CD4-positive, alpha-beta T cell treated with Interleukin-21 for 1 hour (primary cell): ENCODE data around the gene TCAIM.

Experiments used
- DNase-seq: peaks from one replicate; pipeline ENCODE4 v3.0.0-alpha.2; 2020

The TCAIM gene, protein sequence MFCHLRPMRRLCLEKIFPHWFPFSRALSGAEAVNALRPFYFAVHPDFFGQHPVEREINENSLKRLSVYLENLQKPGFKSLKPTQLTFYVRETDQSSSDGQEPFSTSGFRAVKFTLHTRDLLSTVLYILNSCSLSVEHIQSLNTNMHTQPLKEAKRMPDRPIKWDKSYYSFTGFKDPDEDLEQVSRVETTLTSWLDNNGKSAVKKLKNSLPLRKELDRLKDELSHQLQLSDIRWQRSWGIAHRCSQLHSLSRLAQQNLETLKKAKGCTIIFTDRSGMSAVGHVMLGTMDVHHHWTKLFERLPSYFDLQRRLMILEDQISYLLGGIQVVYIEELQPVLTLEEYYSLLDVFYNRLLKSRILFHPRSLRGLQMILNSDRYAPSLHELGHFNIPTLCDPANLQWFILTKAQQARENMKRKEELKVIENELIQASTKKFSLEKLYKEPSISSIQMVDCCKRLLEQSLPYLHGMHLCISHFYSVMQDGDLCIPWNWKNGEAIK

DNA sequence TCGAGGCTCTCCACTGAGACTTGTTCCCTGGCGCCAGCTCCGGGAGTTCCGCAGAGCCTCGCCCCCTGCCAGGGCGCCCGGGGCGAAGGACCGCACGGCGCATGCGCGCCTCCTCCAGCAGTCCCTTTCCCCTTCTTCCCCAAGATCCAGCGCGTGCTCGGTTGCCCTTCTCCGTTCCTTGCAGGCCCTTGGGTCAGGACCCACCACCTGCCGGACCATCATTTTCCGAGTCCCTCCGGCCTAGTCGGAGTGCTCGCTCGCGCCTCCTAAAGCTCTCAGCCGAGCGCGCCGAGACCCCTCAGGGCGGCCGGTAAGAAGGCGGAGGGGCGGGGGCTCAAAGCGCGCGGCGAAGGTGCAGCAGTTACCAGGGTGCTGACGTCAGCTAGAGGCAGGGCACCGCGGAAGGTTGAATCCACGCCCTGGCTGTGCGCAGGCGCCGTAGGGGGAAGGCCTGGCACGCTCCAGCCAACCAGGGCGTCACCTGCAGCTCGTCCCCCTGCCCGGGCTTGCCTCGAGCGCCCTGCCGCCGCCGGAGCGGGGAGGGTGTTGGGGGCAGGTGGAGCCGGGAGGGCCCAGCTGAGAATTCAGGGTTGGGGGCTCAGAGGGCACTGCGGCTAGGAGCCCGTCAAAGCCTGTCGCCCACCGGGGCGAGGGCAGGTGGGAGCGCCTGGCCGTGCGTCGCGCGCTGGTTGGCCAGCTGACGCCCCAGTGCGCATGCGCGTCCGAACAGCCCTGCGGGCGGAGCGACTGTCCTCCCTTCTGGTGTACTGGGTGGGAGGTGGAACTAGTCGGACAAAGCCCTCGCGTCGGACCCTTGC lies at the start of gene TCAIM:
TSS of gene TCAIM (plus strand) at position 757 of the 818 bp plus-strand sequence. CDS start 16,017 bp downstream, outside the sequence.
- peak; percentile 99 for DNase-seq

DNA sequence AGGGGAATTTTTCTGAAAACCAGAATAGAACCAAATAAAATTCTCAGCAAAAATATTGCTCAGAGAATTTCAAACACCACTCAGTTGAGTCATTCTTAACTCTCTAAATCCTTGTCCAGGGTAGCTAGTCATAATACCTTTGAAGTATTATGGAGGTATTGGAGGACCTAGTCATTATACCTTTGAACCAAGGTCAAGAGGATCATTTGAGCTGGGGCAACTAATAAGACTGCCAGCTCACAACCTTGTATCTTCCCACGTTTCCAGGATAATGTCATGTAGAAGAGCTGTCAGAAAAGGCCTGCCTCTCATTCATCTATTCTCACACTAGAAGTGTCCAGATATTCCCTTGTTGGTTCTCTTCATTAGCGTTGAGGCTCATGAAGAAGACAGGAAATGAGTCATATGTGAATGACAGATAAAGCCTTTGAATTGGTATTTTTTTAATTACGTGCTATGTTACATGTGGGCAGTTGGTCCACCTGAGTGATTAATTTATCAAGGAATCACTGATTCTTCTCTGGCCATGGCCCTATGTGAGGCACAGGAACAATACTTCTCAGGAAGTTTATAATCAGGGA lies 48.6 kb upstream of the TCAIM start:
- no peak for DNase-seq

GRCh38 chr3:44292276-44292675 lies 46.3 kb upstream of the TCAIM start:
- DNase-seq, result no peak

DNA sequence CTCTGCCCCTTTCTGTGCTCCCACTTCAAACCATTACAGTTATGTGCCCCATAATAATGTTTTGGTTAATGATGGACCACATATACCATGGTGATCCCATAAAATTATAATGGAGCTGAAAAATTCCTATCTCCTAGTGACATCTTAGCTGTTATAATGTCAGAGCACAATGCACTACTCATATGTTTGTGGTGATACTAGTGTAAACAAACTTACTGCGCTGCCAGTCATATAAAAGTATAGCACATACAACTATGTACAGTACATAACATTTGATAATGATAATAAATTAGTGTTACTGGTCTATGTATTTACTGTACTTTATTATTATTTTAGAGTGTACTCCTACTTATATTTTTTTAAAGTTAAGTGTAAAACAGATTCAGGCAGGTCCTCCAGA lies 45.6 kb upstream of the TCAIM start:
- DNase-seq, result no peak

DNA sequence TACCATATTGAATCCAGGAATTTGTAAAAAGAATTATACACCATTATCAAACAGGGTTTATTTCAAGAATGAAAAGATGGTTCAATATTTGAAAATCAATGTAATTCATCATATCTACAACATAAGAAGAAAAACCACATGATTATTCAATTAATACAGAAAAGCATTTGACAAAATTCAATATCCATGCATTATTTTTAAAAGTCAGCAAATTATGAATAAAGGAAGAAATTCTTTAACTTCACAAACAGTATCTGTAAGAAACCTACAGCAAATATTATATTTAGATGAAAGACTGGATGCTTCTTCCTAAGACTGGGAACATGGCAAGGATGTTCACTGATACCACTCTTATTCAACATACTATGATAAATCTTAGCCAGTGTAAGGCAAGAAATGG lies 41.3 kb upstream of the TCAIM start:
- DNase-seq, result no peak

DNA sequence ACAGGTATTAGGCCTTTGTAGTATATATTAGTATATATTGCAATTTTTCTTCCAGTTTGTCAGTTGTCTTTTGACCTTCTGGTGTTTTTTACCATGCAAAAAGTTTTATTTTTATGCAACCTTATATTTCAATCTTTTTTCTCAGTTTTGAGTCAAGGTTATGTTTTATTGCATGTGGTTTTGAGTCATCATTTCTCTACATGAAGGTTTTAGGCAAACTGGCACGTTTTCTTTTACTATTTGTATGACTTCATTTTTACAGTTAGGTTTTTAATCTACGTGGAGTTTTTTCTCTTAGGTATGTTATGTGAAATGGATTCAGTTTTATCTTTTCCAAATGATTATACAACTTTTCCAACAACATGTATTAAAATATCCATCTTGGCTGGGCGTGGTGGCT lies 36.8 kb upstream of the TCAIM start:
- DNase-seq, result no peak

DNA sequence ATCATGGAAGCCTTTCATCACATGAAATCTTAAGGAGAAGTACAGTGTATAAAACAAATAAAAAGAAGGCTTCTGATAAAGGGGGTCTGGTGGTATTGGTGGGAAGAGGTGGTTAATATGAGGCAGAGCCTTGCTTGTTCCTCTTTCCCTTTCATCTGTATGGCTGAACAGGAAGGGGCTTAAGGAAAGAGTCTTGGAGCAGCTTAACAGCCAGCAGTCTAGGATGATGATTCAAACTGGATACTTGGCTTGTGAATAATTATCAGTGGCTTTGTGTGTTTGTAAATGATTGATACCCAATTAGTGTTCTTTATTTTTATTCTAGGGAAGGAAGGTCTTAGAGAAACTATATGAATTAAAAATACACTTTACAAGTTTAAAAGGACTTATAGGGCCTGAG lies 29.1 kb upstream of the TCAIM start:
- DNase-seq, result no peak

DNA sequence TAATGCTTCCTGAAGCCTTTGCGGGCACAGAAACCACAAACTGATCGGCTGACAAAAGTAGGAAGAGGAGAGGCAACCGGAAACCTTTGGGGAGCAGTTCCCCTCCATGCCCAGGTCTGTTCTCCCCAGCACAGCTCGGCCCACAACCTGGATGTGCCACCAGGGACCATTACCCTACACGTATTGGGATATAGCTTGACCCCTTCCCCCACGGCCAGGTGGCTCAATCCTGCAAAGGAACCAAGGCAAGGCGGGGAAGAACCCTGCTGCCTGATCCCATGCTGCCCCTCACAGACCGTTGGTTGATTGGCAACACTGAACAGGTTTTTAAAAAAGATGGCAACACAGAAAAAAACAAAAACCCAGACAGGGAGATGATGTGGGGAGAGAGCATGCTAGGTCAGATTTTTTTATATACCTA lies 19.7 kb upstream of the TCAIM start:
- DNase-seq, result no peak

- no peak for DNase-seq
These were observed 17.2 kb upstream of the TCAIM start for GRCh38 chr3:44321335-44321734.

DNA sequence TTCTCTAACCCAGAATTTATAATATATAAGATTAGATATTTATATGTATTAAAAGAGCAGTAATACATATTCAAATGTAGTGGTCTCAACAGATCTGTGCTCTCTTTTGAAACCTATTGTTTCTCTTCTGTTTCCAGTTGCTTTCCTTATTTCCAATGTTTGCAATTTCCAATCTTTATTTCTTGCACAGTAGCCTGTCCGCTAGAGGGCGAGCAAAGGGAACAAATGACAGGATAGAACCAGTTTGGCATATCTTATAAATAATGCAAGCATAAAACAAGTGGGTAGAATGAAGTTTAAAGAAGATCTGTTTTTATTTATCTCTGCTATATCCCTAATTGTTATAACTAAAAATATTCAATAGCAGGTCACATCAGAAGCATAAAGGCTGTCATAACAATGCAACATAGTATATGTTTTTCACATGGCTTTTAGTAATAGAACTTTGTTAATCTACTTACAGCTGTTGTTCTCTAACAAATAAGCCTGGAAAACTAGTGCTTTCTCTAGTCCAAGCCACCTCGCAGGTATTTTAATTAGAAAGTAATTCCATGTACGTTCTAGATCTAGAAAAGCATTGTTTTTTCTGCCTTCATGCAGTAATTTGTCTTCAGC lies 15.1 kb upstream of the TCAIM start:
- DNase-seq, result peak; percentile 59

GRCh38 chr3:44324584-44324983 lies 14.0 kb upstream of the TCAIM start:
- no peak for DNase-seq

GRCh38 chr3:44326019-44326418 lies 12.5 kb upstream of the TCAIM start:
- no peak for DNase-seq

- no peak for DNase-seq
These were observed 12.1 kb upstream of the TCAIM start for GRCh38 chr3:44326515-44326914.

DNA sequence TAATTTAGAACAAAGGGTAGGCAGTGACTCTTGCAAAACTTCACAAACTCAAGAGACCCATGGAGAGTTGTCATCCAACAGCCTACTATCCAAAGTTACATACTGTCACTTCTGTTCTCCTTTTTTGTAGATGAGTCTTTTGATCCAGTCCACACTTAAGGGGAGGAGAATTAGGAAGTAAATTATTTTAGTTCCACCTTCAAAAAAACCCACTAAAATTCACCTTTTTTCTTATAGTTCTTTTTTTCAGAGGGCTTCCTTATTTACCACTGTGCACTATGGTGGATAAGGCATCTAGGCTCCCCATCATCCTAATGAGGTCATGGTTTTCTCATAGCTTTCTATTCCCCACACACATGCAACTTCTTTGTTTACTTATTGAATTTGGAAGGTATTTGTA lies 8.6 kb upstream of the TCAIM start:
- no peak for DNase-seq

- no peak for DNase-seq
These were observed 8.1 kb upstream of the TCAIM start for GRCh38 chr3:44330444-44330843.

DNA sequence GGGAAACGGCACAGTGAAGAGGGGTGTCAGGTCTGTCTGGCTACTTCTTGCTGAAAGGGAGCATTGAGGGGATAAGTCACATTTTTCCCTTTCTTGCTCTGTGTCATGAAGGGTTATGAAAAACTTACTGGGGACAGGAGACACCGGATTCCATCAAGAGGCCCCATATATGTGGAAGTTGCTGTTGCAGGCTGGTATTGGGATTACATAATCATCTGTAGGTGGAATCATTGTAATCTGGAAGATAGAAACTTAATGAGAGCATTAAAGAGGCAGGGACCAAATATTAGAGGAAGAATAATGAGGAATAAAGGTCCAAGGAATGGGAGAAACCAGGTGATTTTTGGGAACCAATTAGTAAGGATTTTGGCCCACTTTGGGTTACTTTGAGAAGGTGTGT lies 4.2 kb upstream of the TCAIM start:
- DNase-seq, result no peak

GRCh38 chr3:44337248-44337785 lies 1.2 kb upstream of the TCAIM start:
- no peak for DNase-seq

DNA sequence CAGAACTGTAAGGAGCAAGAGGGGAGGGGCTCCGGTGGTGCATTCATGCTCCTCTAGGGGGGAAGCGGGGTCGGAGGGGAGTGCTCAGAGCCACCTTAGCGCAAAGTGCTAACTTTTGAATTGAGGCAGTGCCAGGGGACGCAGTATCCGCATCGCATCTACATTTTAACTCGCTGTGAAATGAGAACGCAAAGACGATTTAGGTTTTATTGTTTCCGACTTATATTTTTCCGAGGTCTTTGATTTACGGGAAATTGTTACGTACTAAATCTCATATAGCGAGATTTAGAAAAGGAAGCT lies 212 bp downstream of the TCAIM start:
- DNase-seq, result no peak

GRCh38 chr3:44339181-44340057 lies 853 bp downstream of the TCAIM start:
- DNase-seq, result no peak

- no peak for DNase-seq
These were observed 1.5 kb downstream of the TCAIM start for GRCh38 chr3:44340058-44340395.

DNA sequence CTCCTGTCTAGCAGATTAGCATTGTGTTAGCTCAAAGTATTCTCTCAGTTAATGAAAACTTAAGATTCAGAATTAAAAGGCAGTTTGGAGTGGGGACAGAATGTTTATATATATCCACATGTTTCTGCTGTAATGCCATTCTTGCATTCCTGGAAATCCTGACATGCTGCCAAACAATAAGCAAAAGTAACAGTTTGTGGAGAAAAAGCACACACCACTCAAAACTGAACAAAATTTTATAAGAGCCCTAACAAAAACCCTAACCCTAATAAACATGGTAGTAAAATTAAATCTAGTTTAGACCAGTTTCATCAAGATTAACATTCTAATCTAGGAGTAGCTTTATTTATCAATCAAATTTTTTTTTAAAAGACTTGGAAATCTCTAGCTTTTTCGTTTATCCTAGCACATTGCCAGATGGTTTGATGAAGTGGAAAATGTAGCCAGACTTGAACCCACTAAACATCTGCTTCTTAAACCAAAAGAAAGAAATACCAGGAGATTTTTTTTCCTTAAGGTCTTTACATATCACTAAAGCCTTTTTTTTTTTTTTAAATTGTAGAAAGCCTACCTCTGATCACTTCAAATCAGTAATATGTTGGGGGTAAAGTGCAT lies 3.7 kb downstream of the TCAIM start:
- no peak for DNase-seq

- no peak for DNase-seq
These were observed 4.9 kb downstream of the TCAIM start for GRCh38 chr3:44343421-44343820.
